CD4-positive, alpha-beta memory T cell (primary cell): Measurements from ENCODE around the gene ACMSD. TPM values are rescaled to one million over a fixed set of nuclear protein-coding genes. Genes with fewer than 3 reads are reported as not detected.
"Not testable (repeated sequence)": the region's sequence is repeated elsewhere in the genome, so short reads cannot be mapped to it uniquely, and the experiment has no call there.

Experiments
- CTCF ChIA-PET: fragments of 350-600 bp; sonication (Branson Sonifier 250); formaldehyde crosslinking; loops from one replicate; lab custom pipeline; 2021; ENCODE audit warnings: inconsistent platforms; ENCODE audit not compliant: partially characterized antibody; lab: Charles Lee
- POLR2A ChIA-PET: fragments of 350-600 bp; sonication (Branson Sonifier 250); formaldehyde crosslinking; loops from one replicate; lab custom pipeline; 2021; ENCODE audit not compliant: partially characterized antibody; lab: Charles Lee
- DNase-seq, 5 donors: peaks; one replicate each; pipeline versions ENCODE4 v3.0.0 to v3.0.0-alpha.2; 2020 to 2022; ENCODE audit warnings: mixed read lengths in 1 of 5
- H3K27ac ChIP-seq: one replicate; pipeline ENCODE4 v1.7.0; 2013; ENCODE audit warnings: low read depth, low read length
- H3K27me3 ChIP-seq: 2 replicates; pipeline ENCODE4 v1.7.0; 2013; ENCODE audit warnings: mild to moderate bottlenecking, low read length, moderate library complexity; ENCODE audit not compliant: insufficient read depth
- H3K36me3 ChIP-seq: 2 replicates; pipeline ENCODE4 v1.7.0; 2013; ENCODE audit warnings: mild to moderate bottlenecking, low read length, moderate library complexity; ENCODE audit not compliant: insufficient read depth
- H3K4me1 ChIP-seq: 2 replicates; pipeline ENCODE4 v1.7.0; 2013; ENCODE audit warnings: mild to moderate bottlenecking, low read length, moderate library complexity; ENCODE audit not compliant: insufficient read depth
- H3K4me3 ChIP-seq, 2 donors: one replicate each; pipeline ENCODE4 v1.7.0; 2013; ENCODE audit warnings: low read length in 2 of 2, mild to moderate bottlenecking in 1 of 2
- H3K9me3 ChIP-seq, 2 donors: one replicate each; pipeline ENCODE4 v1.7.0; 2013; ENCODE audit warnings: low read length in 2 of 2, control low read depth in 1 of 2; ENCODE audit not compliant: control insufficient read depth in 1 of 2
- H3K27ac Mint-ChIP-seq, 7 donors: one replicate each; pipeline ENCODE4 v1.8.0; 2020 to 2021; ENCODE audit warnings: mixed read lengths in 7 of 7, mild to moderate bottlenecking in 6 of 7, inconsistent platforms in 3 of 7, moderate library complexity in 3 of 7
- H3K27me3 Mint-ChIP-seq, 2 donors: one replicate each; pipeline ENCODE4 v1.8.0; 2020 to 2021; ENCODE audit warnings: mixed read lengths in 2 of 2
- H3K36me3 Mint-ChIP-seq, 2 donors: one replicate each; pipeline ENCODE4 v1.8.0; 2020 to 2021; ENCODE audit warnings: mixed read lengths in 2 of 2, inconsistent platforms in 1 of 2, mild to moderate bottlenecking in 1 of 2
- H3K4me1 Mint-ChIP-seq, 4 donors: one replicate each; pipeline ENCODE4 v1.8.0; 2020 to 2021; ENCODE audit warnings: mixed read lengths in 4 of 4, mild to moderate bottlenecking in 1 of 4
- H3K4me3 Mint-ChIP-seq, 8 donors: one replicate each; pipeline ENCODE4 v1.8.0; 2020 to 2021; ENCODE audit warnings: mixed read lengths in 8 of 8, mild to moderate bottlenecking in 7 of 8, moderate library complexity in 6 of 8, inconsistent platforms in 3 of 8
- H3K9me3 Mint-ChIP-seq, 8 donors: one replicate each; pipeline ENCODE4 v1.8.0; 2020 to 2021; ENCODE audit warnings: mixed read lengths in 8 of 8, mild to moderate bottlenecking in 5 of 8, inconsistent platforms in 3 of 8, moderate library complexity in 1 of 8
- intact Hi-C: fragments of 100-400 bp; cut with micrococcal nuclease; formaldehyde crosslinking; loops from one replicate; pipeline ENCODE4 v1.15.1; 2023
- polyA plus RNA-seq, 2 donors: library from polyadenylated mRNA; unstranded; fragments of 300-500 nt; fragmentation: Illumina TruSeq; gene quantifications; one replicate each; pipeline ENCODE4 v1.2.3, GENCODE V29; 2021
- total RNA-seq, 2 experiments: library from RNA; stranded (reverse); gene quantifications; one replicate each; pipeline ENCODE4 v1.2.3, GENCODE V29; 2021

Gene ACMSD
- total and polyA plus RNA-seq, 4 experiments from 2014 or later = not detected

DNA sequence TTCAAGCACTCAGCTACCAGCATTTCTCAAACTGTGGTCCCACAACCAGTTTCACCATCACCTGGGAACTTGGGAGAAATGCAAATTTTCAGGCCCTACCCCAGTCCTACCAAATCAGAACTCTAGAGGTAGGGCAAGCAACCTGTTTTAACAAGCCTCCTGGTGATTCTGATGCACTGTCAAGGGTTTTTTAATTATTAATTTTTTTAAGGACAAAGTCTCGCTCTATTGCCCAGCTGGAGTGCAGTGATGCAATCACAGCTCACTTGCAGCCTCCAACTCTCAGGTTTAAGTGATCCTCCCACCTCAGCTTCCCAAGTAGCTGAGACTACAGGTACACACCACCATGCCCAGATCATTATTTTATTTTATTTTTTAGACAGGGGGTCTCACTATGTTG lies 7.8 kb downstream of the ACMSD start:
- Histone ChIP-seq H3K4me3 (no peak overlapping the region), H3K27ac (no peak overlapping the region), H3K27me3 (no peaks in the 10 kb centered on the region), H3K9me3 (no peaks in the 10 kb centered on the region), H3K36me3 (no peaks in the 10 kb centered on the region), H3K4me1 (no peaks in the 10 kb centered on the region)
- POLR2A ChIA-PET = no interaction called here
- no peak for DNase-seq
- Mint-ChIP-seq H3K27me3 (peaks cover 1 to 4% of the 10 kb centered on the region in 2 donors), H3K9me3 (peaks cover 0 to 26% (median 8%) of the 10 kb centered on the region in 8 donors), H3K27ac (no peak overlapping the region), H3K4me3 (no peak overlapping the region), H3K36me3 (peaks cover 0 to 4% of the 10 kb centered on the region in 2 donors), H3K4me1 (no peaks in the 10 kb centered on the region)
- intact Hi-C loops = no loop called here
- CTCF ChIA-PET = no interaction called here

DNA sequence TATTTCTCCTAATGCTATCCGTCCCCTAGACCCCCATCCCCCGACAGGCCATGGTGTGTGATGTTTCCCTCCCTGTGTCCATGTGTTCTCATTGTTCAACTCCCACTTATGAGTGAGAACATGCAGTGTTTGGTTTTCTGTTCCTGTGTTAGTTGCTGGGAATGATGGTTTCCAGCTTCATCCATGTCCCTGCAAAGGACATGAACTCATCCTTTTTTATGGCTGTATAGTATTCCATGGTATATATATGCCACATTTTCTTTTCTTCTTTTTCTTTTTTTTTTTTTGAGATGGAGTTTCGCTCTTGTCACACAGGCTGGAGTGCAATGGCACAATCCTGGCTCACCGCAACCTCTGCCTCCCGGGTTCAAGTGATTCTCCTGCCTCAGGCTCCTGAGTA lies 9.2 kb downstream of the ACMSD start:
- POLR2A ChIA-PET, H3K4me3 Mint-ChIP-seq: not testable (repeated sequence)

DNA sequence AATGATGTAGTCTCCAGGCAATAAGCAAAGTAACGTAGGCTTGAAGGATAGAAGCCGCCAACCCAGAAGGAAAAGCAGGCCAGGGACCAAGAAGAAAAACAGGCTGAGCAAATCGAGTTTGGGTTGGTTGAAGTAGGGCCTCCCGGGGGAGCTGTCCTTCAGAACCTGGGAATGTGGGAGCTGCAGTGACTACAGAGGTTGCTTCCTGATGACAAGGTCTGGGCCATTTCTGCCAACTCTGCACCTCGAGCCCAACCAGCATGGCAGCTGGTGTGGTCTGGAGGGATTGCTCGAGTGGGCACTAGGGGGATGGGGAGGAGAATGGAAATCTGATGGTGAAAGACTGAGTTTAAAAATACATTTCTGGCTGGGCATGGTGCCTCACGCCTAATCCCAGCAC lies 14.1 kb downstream of the ACMSD start:
- intact Hi-C loops = no loop called here
- Mint-ChIP-seq H3K4me3 (no peak overlapping the region), H3K27ac (no peak overlapping the region), H3K4me1 (no peaks in the 10 kb centered on the region), H3K36me3 (peaks cover 0 to 6% of the 10 kb centered on the region in 2 donors), H3K9me3 (peaks cover 0 to 18% (median 8%) of the 10 kb centered on the region in 8 donors), H3K27me3 (peaks cover 5 to 6% of the 10 kb centered on the region in 2 donors)
- ChIA-PET POLR2A (no interaction called here), CTCF (no interaction called here)
- Histone ChIP-seq H3K4me1 (no peaks in the 10 kb centered on the region), H3K9me3 (no peaks in the 10 kb centered on the region), H3K4me3 (no peak overlapping the region), H3K36me3 (no peaks in the 10 kb centered on the region), H3K27ac (no peak overlapping the region), H3K27me3 (no peaks in the 10 kb centered on the region)
- no peak for DNase-seq

More for the DNA sequence above, 9.2 kb downstream of the ACMSD start:
- intact Hi-C loops, H3K27ac ChIP-seq, DNase-seq, H3K9me3 ChIP-seq, CTCF ChIA-PET, H3K27ac Mint-ChIP-seq, H3K4me3 ChIP-seq, H3K36me3 ChIP-seq, H3K4me1 Mint-ChIP-seq, H3K4me1 ChIP-seq, H3K27me3 ChIP-seq, H3K27me3 Mint-ChIP-seq: not testable (repeated sequence)
- peaks cover 0 to 26% (median 8%) of the 10 kb centered on the region in 8 donors for H3K9me3 Mint-ChIP-seq
- peaks cover 0 to 10% of the 10 kb centered on the region in 2 donors for H3K36me3 Mint-ChIP-seq

DNA sequence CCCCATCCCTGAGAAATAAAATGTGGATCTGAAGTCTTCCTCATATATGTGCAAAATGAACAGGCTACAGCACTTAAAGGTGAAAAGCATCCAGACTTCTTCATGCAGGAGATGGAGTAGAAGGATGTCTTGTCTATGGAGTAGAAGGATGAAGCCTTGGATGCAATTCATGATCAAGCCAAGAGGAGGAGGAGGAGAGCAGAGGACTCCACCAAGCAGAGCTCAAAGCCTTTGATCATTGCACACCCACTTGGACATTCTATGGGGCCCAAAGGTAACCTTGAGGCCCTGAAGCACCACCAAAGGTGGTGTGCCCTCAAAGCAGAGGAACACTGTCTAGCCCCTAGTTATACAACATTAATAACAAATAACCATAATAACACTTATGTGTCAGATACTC lies 17.3 kb downstream of the ACMSD start:
- Histone ChIP-seq H3K9me3 (no peaks in the 10 kb centered on the region), H3K27ac (no peak overlapping the region), H3K4me3 (no peak overlapping the region), H3K4me1 (no peaks in the 10 kb centered on the region), H3K27me3 (no peaks in the 10 kb centered on the region), H3K36me3 (no peaks in the 10 kb centered on the region)
- Mint-ChIP-seq H3K4me3 (no peak overlapping the region), H3K36me3 (peaks cover 0 to 6% of the 10 kb centered on the region in 2 donors), H3K4me1 (no peaks in the 10 kb centered on the region), H3K27ac (no peak overlapping the region), H3K27me3 (peaks cover 5 to 6% of the 10 kb centered on the region in 2 donors), H3K9me3 (peaks cover 0 to 4% (median 0%) of the 10 kb centered on the region in 8 donors)
- CTCF ChIA-PET = no interaction called here
- POLR2A ChIA-PET = no interaction called here
- intact Hi-C loops = no loop called here
- DNase-seq = no peak

DNA sequence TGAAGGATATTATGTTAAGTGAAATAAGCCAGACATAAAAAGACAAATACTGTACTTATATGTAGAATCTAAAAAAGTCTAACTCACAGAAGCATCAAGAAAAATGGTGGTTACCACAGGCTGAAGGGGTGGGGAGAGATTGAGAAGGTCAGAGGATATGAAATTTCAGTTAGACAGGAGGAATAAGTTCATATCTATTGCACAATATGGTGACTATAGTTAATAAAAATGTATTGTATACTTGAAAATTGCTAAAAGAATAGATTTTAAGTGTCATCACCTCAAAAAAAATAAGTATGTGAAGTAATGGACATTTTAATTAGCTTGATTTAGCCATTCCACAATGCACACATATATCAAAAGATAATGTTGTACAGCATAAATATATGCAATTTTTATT lies 19.8 kb downstream of the ACMSD start:
- Histone ChIP-seq H3K36me3 (no peaks in the 10 kb centered on the region), H3K4me1 (no peaks in the 10 kb centered on the region), H3K27me3 (no peaks in the 10 kb centered on the region), H3K4me3 (no peak overlapping the region), H3K27ac (no peak overlapping the region), H3K9me3 (no peaks in the 10 kb centered on the region)
- no peaks in the 10 kb centered on the region for H3K36me3 Mint-ChIP-seq
- no peak overlapping the region for H3K27ac Mint-ChIP-seq
- no peak overlapping the region for H3K4me3 Mint-ChIP-seq
- peaks cover 0 to 1% (median 0%) of the 10 kb centered on the region in 8 donors for H3K9me3 Mint-ChIP-seq
- no peaks in the 10 kb centered on the region for H3K4me1 Mint-ChIP-seq
- H3K27me3 Mint-ChIP-seq = no peaks in the 10 kb centered on the region
- ChIA-PET POLR2A (no interaction called here), CTCF (no interaction called here)
- DNase-seq = no peak
- intact Hi-C loops = no loop called here

DNA sequence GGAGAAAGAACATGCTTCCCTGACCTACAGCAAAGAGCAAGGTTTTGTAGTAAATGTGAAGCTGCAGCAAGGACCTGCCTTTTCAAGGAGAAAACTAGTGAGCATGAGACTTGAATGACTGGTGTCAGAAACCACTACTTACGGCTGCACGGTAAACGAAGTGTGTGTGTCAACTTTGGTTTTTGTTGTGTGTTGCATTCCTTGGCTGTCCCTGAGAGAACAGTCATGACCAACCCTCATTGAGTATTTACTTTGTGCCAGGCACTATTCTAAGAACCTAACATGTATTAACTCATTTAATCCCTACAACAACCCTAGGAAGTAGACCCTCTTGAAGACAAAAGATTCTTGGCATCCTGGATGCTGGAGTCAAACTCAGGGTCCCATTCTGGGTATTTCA lies 22.8 kb downstream of the ACMSD start:
- Mint-ChIP-seq H3K4me3 (no peak overlapping the region), H3K9me3 (no peaks in the 10 kb centered on the region), H3K36me3 (no peaks in the 10 kb centered on the region), H3K4me1 (no peaks in the 10 kb centered on the region), H3K27ac (peak overlapping the region in 1 of 7 donors; percentile 69), H3K27me3 (no peaks in the 10 kb centered on the region)
- no peak for DNase-seq
- ChIA-PET CTCF (interaction anchor here (0.8 kb wide), 1 partner anchor 982 kb away, joined by 3 read pairs; no protein-coding TSS in a partner anchor), POLR2A (no interaction called here)
- Histone ChIP-seq H3K27me3 (no peaks in the 10 kb centered on the region), H3K4me3 (no peak overlapping the region), H3K27ac (no peak overlapping the region), H3K9me3 (no peaks in the 10 kb centered on the region), H3K4me1 (no peaks in the 10 kb centered on the region), H3K36me3 (no peaks in the 10 kb centered on the region)
- intact Hi-C loops = no loop called here

DNA sequence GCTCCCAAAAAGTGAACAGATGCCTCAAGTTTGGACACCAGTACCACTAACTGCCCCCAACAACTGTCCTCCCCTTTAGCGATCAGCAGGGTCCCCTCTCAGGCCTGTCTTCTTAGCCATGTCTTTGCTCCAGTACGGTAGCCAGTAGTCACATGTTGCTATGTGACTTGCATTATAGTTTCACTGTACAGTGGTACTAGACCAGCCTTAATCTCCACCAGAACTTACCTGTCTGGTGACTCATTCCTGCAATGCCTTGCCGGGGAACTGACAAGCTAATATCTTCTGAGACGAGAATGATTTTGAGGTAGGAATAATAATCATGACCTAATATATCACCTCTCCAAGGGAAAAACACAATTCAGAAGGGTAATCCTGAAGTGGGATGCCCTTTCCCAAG lies 23.7 kb downstream of the ACMSD start:
- POLR2A ChIA-PET = no interaction called here
- Histone ChIP-seq H3K36me3 (no peaks in the 10 kb centered on the region), H3K27ac (no peak overlapping the region), H3K4me1 (no peaks in the 10 kb centered on the region), H3K4me3 (no peak overlapping the region), H3K9me3 (no peaks in the 10 kb centered on the region), H3K27me3 (no peaks in the 10 kb centered on the region)
- Mint-ChIP-seq H3K4me3 (no peak overlapping the region), H3K27me3 (no peaks in the 10 kb centered on the region), H3K9me3 (no peaks in the 10 kb centered on the region), H3K4me1 (no peaks in the 10 kb centered on the region), H3K27ac (no peak overlapping the region), H3K36me3 (no peaks in the 10 kb centered on the region)
- intact Hi-C loops = no loop called here
- CTCF ChIA-PET = no interaction called here
- no peak for DNase-seq

DNA sequence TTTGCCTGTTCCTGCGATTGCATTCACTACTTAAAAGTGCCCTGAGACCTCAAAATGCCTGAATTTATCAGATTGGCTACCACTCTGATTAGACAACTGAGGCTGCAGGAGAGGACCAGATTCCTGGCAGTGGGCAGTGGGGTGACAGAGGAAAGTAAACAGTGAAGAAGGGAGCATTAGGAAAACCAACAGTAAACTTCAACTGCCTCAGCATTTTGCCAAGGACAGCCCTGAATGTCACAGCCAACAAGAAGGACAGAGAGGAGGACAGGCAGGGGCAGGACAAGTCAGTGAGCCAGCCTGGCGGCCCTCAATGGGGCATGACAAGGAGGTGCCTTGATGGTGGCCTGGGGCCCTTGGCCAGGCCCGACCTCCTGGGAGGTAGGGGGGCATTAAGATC lies 24.3 kb downstream of the ACMSD start:
- Mint-ChIP-seq H3K27ac (no peak overlapping the region), H3K4me3 (no peak overlapping the region), H3K9me3 (no peaks in the 10 kb centered on the region), H3K27me3 (no peaks in the 10 kb centered on the region), H3K4me1 (no peaks in the 10 kb centered on the region), H3K36me3 (no peaks in the 10 kb centered on the region)
- no peaks in the 10 kb centered on the region for H3K27me3 ChIP-seq
- intact Hi-C loops = no loop called here
- no peak for DNase-seq
- no peak overlapping the region for H3K27ac ChIP-seq
- H3K4me1 ChIP-seq = no peaks in the 10 kb centered on the region
- CTCF ChIA-PET = no interaction called here
- no peaks in the 10 kb centered on the region for H3K36me3 ChIP-seq
- H3K9me3 ChIP-seq = no peaks in the 10 kb centered on the region
- H3K4me3 ChIP-seq = no peak overlapping the region
- POLR2A ChIA-PET = no interaction called here
